Endothelial cell of umbilical vein (primary cell): Measurements from ENCODE around the gene STXBP5. TPM values are rescaled to one million over a fixed set of nuclear protein-coding genes. Genes with fewer than 3 reads are reported as not detected.

Source experiments
- BruUV-seq: library from RNA; stranded (reverse); fragments of 400-500 nt; replicated peaks from 2 replicates; lab custom pipeline; 2021; lab: Mats Ljungman, UMichigan
- CTCF ChIA-PET: fragments of 300-600, 350-600 bp; sonication (Branson Sonifier 250); formaldehyde crosslinking; loops from one replicate; lab custom pipeline; 2021; ENCODE audit warnings: antibody characterized with exemption, inconsistent platforms; lab: Charles Lee
- POLR2A ChIA-PET: fragments of 300-600, 350-600 bp; sonication (Branson Sonifier 250); formaldehyde crosslinking; loops from one replicate; lab custom pipeline; 2021; ENCODE audit warnings: antibody characterized with exemption, inconsistent platforms; lab: Charles Lee
- DNase-seq: peaks from one replicate; pipeline ENCODE4 v3.0.0-alpha.2; 2011; ENCODE audit warnings: low read depth, low spot score
- FAIRE-seq: peaks from 2 replicates; lab custom pipeline; 2011; peaks lifted over from hg19 to GRCh38; lab: Jason Lieb, UNC
- H2AFZ ChIP-seq: 2 replicates; pipeline ENCODE4 v1.6.0; 2012; ENCODE audit warnings: low read depth, low read length, control low read depth, inconsistent platforms
- H3K27ac ChIP-seq: 2 replicates; pipeline ENCODE4 v1.5.1; 2011; ENCODE audit warnings: low read depth, mild to moderate bottlenecking, control low read depth, low read length, moderate library complexity; ENCODE audit not compliant: insufficient read depth
- H3K27me3 ChIP-seq, 2 experiments: 2 replicates each; pipeline versions ENCODE4 v1.6.0 to v1.6.1; 2011; ENCODE audit warnings: low read length in 2 of 2, mixed read lengths in 1 of 2; ENCODE audit not compliant: control insufficient read depth in 2 of 2, insufficient read depth in 2 of 2
- H3K36me3 ChIP-seq, 2 experiments: 2 replicates in 1 of 2; 3 replicates in 1 of 2; pipeline ENCODE4 v1.5.1; 2011; ENCODE audit warnings: low read length in 2 of 2, mild to moderate bottlenecking in 1 of 2, moderate library complexity in 1 of 2; ENCODE audit not compliant: control insufficient read depth in 2 of 2, insufficient read depth in 2 of 2; ENCODE audit errors: extremely low read depth in 1 of 2
- H3K4me1 ChIP-seq: 3 replicates; pipeline ENCODE4 v1.5.1; 2011; ENCODE audit warnings: mild to moderate bottlenecking, low read length; ENCODE audit not compliant: control insufficient read depth, insufficient read depth; ENCODE audit errors: extremely low read depth
- H3K4me2 ChIP-seq: 2 replicates; pipeline ENCODE4 v1.6.1; 2011; ENCODE audit warnings: low read length, control low read depth, mixed read lengths; ENCODE audit not compliant: insufficient read depth
- H3K4me3 ChIP-seq, 3 experiments: fragments of 200-600 bp in 1 of 3; sonication (generic), shearing (Covaris generic) in 1 of 3; replicated peaks in 1 of 3; 2 replicates each; pipeline ENCODE4 v1.5.1; 2011 to 2016; ENCODE audit warnings: control low read depth in 3 of 3, low read length in 3 of 3, mild to moderate bottlenecking in 2 of 3, inconsistent platforms in 1 of 3, low read depth in 1 of 3, moderate library complexity in 1 of 3; ENCODE audit not compliant: insufficient read depth in 1 of 3
- H3K79me2 ChIP-seq: 2 replicates; pipeline ENCODE4 v1.6.0; 2012; ENCODE audit warnings: low read length, inconsistent platforms; ENCODE audit not compliant: control insufficient read depth, insufficient read depth
- H3K9ac ChIP-seq: replicated peaks from 2 replicates; pipeline ENCODE3; 2011; ENCODE audit warnings: low read length, control low read depth; ENCODE audit not compliant: insufficient read depth; ENCODE audit errors: extremely low read depth
- H3K9me1 ChIP-seq: replicated peaks from 3 replicates; pipeline ENCODE4 v1.6.0; 2011; ENCODE audit warnings: mild to moderate bottlenecking, low read length; ENCODE audit not compliant: control insufficient read depth, insufficient read depth; ENCODE audit errors: extremely low read depth
- H3K9me3 ChIP-seq: replicated peaks from 2 replicates; pipeline ENCODE4 v1.5.1; 2012; ENCODE audit warnings: low read length, inconsistent platforms; ENCODE audit not compliant: control insufficient read depth, insufficient read depth
- H4K20me1 ChIP-seq: replicated peaks from 2 replicates; pipeline ENCODE3; 2011; ENCODE audit warnings: mild to moderate bottlenecking, low read length; ENCODE audit not compliant: control insufficient read depth, insufficient read depth; ENCODE audit errors: extremely low read depth
- CTCF ChIP-seq, 2 donors: IDR thresholded peaks; 1 replicate in 1 of 2; 2 replicates in 1 of 2; pipeline ENCODE4 v1.5.1; 2011; ENCODE audit warnings: low read length in 2 of 2, mild to moderate bottlenecking in 2 of 2, moderate library complexity in 2 of 2, control low read depth in 1 of 2, inconsistent platforms in 1 of 2, low read depth in 1 of 2; ENCODE audit not compliant: insufficient read depth in 1 of 2; ENCODE audit errors: extremely low read depth in 1 of 2
- EZH2 ChIP-seq: IDR thresholded peaks from 2 replicates; pipeline ENCODE4 v1.6.1; 2012; ENCODE audit warnings: borderline replicate concordance, low read depth, mild to moderate bottlenecking, moderate library complexity, low read length, inconsistent platforms; ENCODE audit not compliant: severe bottlenecking
- GATA2 ChIP-seq: IDR thresholded peaks from 2 replicates; pipeline ENCODE4 v1.7.0; 2011; ENCODE audit warnings: low read depth, mild to moderate bottlenecking, moderate library complexity, mixed read lengths, low read length; ENCODE audit not compliant: insufficient read length, insufficient read depth
- MYC ChIP-seq: IDR thresholded peaks from one replicate; pipeline ENCODE4 v1.6.1; 2011; ENCODE audit warnings: mild to moderate bottlenecking, low read depth, low read length
- POLR2AphosphoS5 ChIP-seq: IDR thresholded peaks from 2 replicates; pipeline ENCODE4 v1.6.1; 2012; ENCODE audit warnings: low read depth, mild to moderate bottlenecking, control low read depth, low read length, moderate library complexity; ENCODE audit not compliant: insufficient read depth
- dilution Hi-C: fragments of 300-500 bp; cut with MboI; formaldehyde crosslinking; loops from one replicate; pipeline ENCODE4 v1.15.0; 2019; ENCODE audit warnings: low sequenced_read_pairs; ENCODE audit not compliant: extremely low pct_ligation_motif_present
- intact Hi-C: fragments of 100-400 bp; cut with micrococcal nuclease; formaldehyde crosslinking; loops from one replicate; pipeline ENCODE4 v1.10.0; 2022
- polyA plus RNA-seq, 4 experiments: library from polyadenylated mRNA; depleted of rRNA in 3 of 4; stranded (reverse) in 3 of 4; unstranded in 1 of 4; fragments of >200 nt; gene quantifications; 2 replicates each; pipeline versions ENCODE4 v1.2.1 to v1.2.3, GENCODE V29; 2011 to 2012; ENCODE audit warnings: missing spikeins in 1 of 4
- total RNA-seq: library from RNA; stranded (reverse); gene quantifications from 2 replicates; pipeline ENCODE4 v1.2.3, GENCODE V29; 2021

STXBP5 gene
- total and polyA plus RNA-seq, 2 donors (not counting 3 experiments of a cell fraction or from before 2014, with no cell fraction given) = 7.1 to 21.8 TPM

GRCh38 chr6:147281895-147282565 lies 77.8 kb downstream of the STXBP5 start:
- dilution Hi-C loops = no loop called here
- DNase-seq (no peak), FAIRE-seq (no peak)
- H3K9me3 ChIP-seq = no peaks in the 10 kb centered on the region
- intact Hi-C loops = no loop called here
- H3K36me3 ChIP-seq = no peaks in the 10 kb centered on the region
- peaks cover 2% of the 10 kb centered on the region for H3K4me1 ChIP-seq
- H3K79me2 ChIP-seq = no peaks in the 10 kb centered on the region
- BruUV-seq = no TSS peak
- H3K27ac ChIP-seq = no peak overlapping the region
- H3K9me1 ChIP-seq = no peaks in the 10 kb centered on the region
- POLR2A ChIA-PET = no interaction called here
- H3K27me3 ChIP-seq = no peaks in the 10 kb centered on the region
- H3K4me2 ChIP-seq = no peak overlapping the region
- H3K9ac ChIP-seq = no peak overlapping the region
- TF ChIP-seq CTCF (IDR thresholded peaks at IDR 0.05; ENCODE audit: extremely low read depth in 1 of 2, insufficient read depth in 1 of 2, low read depth in 1 of 2, low read length in 2 of 2) (no peak), MYC (no peak), EZH2 (no peak), GATA2 (no peak), POLR2AphosphoS5 (no peak)
- H2AFZ ChIP-seq = no peak overlapping the region
- CTCF ChIA-PET = interaction anchor here (0.9 to 1.4 kb wide), 4 partner anchors 8 to 424 kb away, joined by 3 read pairs; no protein-coding TSS in a partner anchor
- H4K20me1 ChIP-seq = no peaks in the 10 kb centered on the region
- H3K4me3 ChIP-seq = no peak overlapping the region
